CD4-positive, alpha-beta T cell treated with Interleukin-4 for 1 hour (primary cell): ENCODE measurements around the gene NDUFB11.

Experiments
- DNase-seq, 2 donors: peaks; one replicate each; pipeline ENCODE4 v3.0.0-alpha.2; 2020 to 2022

Gene NDUFB11

GRCh38 chrX:47174376-47174775, 29.9 kb upstream of the NDUFB11 start:
- no peak for DNase-seq

GRCh38 chrX:47172971-47173792, 28.7 kb upstream of the NDUFB11 start:
- DNase-seq: no peak

GRCh38 chrX:47172549-47172948, 28.0 kb upstream of the NDUFB11 start:
- DNase-seq: no peak

- DNase-seq: no peak
Measured at GRCh38 chrX:47171996-47172395, 27.5 kb upstream of the NDUFB11 start.

- no peak for DNase-seq
Measured at GRCh38 chrX:47170861-47171692, 26.6 kb upstream of the NDUFB11 start.

- DNase-seq: no peak
Measured at GRCh38 chrX:47169726-47170515, 25.4 kb upstream of the NDUFB11 start.

GRCh38 chrX:47169273-47169672, 24.8 kb upstream of the NDUFB11 start:
- DNase-seq: no peak

GRCh38 chrX:47168495-47169073, 24.1 kb upstream of the NDUFB11 start:
- DNase-seq: no peak

GRCh38 chrX:47166126-47166525, 21.6 kb upstream of the NDUFB11 start:
- no peak for DNase-seq

- DNase-seq: no peak
Measured at GRCh38 chrX:47164420-47164819, 19.9 kb upstream of the NDUFB11 start.

GRCh38 chrX:47162927-47163583, 18.6 kb upstream of the NDUFB11 start:
- DNase-seq: no peak

GRCh38 chrX:47160781-47161180, 16.3 kb upstream of the NDUFB11 start:
- DNase-seq: no peak

- no peak for DNase-seq
Measured at GRCh38 chrX:47158781-47159180, 14.3 kb upstream of the NDUFB11 start.

GRCh38 chrX:47158131-47158530, 13.6 kb upstream of the NDUFB11 start:
- no peak for DNase-seq

- no peak for DNase-seq
Measured at GRCh38 chrX:47156611-47157520, 12.4 kb upstream of the NDUFB11 start.

GRCh38 chrX:47151435-47151834, 6.9 kb upstream of the NDUFB11 start:
- no peak for DNase-seq

- no peak for DNase-seq
Measured at GRCh38 chrX:47148946-47149345, 4.4 kb upstream of the NDUFB11 start.

GRCh38 chrX:47146936-47147859, 2.7 kb upstream of the NDUFB11 start:
- DNase-seq: no peak

- DNase-seq: no peak
Measured at GRCh38 chrX:47146121-47146935, 1.8 kb upstream of the NDUFB11 start.
